GM18858 (cell line): Measurements from ENCODE around the gene ZNF80.
"Not testable (repeated sequence)": the region's sequence is repeated elsewhere in the genome, so short reads cannot be mapped to it uniquely, and the experiment has no call there.

Experiments used
- ATAC-seq: cut with Tn5 transposase; IDR thresholded peaks from one replicate; pipeline ENCODE4 v1.9.1; 2021; ENCODE audit not compliant: unreplicated experiment

ZNF80 gene

DNA sequence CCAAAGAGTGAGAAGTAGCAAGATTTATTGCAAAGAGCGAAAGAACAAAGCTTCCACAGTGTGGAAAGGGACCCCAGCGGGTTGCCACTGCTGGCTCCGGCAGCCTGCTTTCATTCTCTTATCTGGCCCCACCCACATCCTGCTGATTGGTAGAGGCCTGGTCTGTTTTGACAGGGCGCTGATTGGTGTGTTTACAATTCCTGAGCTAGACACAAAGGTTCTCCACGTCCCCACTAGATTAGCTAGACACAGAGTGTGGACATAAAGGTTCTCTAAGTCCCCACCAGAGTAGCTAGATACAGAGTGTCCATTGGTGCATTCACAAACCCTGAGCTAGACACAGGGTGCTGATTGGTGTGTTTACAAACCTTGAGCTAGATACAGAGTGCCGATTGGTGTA is at the start of gene ZNF80:
TSS of gene ZNF80 (minus strand) at position 101 of the 400 bp plus-strand sequence. CDS start 504 bp downstream, outside the sequence.
- not testable (repeated sequence) for ATAC-seq

DNA sequence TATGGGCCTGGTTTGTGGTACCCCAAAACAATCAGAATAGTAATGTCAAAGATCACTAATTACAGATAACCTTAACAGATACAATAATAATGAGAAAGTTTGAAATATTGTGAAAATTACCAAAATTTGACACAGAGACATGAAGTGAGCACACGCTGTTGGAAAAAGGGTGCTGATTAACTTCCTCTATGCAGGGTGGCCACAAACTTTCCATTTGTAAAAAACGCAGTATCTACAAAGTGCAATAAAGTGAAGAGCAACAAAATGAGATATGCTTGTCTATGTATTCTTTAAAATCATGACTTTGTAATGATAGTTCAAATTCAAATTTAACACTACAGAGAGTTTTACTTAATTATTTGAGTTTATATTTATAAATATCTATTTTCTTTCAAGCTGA is 48.9 kb upstream of the ZNF80 start:
- no peak for ATAC-seq

DNA sequence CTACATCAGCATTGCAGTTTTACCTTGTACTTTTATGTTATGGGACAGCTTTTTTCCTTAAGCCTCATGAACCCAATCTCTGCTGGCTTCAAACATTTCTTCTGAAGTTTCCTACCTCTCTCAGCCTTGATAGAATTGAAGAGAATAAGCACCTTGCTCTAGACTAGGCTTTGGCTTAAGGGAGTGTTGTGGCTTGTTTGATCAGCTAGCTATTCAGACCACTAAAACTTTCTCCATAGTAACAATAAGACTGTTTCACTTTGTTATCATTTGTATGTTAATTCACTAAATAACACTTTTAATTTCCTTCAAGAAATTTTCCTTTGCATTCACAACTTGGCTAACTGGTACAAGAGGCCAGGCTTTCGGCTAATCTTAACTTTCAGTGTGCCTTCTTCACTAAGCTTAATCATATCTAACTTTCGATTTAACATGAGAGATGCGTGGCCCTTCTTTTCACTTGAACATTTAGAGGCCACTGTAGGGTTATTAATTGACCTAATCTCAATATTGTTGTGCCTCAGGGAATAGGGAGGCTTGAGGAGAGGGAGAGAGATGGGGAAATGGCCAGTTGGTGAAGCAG is 48.4 kb upstream of the ZNF80 start:
- ATAC-seq, result no peak

DNA sequence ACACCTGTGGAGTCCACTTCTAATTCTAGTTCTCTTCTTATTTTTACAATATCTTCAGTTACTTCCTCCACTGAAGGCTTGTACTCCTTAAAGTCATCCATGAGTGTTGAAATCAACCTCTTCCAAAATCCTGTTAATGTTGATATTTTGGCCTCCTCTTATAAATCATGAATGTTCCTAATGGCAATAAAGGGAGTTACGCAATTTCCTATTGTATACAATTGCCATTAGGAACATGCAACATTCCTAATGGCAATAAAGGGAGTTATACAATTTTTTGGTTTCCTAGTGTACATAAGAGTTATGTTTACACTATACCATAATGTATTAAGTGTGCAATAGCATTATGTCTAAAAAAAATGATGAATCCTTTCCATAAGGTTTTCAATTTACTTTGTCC is 47.3 kb upstream of the ZNF80 start:
- ATAC-seq, result no peak

DNA sequence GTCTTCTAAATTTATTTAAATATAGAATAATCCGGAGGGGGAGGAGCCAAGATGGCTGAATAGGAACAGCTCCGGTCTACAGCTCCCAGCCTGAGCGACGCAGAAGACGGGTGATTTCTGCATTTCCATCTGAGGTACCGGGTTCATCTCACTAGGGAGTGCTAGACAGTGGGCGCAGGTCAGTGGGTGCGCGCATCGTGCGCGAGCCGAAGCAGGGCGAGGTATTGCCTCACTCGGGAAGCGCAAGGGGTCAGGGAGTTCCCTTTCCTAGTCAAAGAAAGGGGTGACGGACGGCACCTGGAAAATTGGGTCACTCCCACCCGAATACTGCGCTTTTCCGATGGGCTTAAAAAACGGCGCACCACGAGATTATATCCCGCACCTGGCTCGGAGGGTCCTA is 39.5 kb upstream of the ZNF80 start:
- ATAC-seq, result not testable (repeated sequence)

DNA sequence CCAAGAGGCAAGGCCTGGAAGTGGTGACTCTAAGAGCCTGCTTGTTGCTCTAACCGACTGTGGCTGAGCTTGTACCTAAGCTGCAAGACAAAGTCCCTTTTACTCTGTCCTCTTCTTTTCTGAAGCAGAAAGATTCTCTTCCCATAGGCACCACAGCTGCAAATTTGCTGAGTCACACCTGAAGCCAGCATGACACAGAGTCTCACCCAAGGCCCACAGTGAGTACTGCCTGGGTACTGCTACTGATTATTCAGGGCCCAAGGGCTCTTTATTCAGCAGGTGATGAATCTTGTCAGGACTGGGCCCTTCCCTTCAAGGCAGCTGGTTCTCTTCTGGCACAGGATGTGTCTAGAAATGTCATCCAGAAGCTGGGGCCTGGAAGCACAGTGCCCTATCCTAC is 37.6 kb upstream of the ZNF80 start:
- no peak for ATAC-seq

DNA sequence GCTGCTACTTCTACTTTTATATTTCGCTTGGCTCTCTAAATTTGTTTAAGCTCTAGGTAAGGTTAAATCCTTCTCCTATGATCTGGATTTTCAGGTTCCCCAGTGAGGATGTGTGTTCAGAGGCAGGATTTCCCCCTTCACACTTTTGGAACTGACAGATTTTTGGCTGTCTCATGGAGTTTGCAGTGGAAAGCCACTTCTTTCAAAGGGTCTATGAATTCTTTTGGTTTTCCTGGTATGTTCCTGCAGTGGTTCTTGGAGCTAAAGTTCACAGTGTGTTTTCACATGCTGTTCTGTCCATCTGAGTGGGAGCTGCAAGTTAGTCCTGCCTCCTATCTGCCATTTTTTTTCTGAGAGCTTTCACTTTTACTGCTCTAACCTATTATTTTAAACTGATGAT is 34.9 kb upstream of the ZNF80 start:
- no peak for ATAC-seq

DNA sequence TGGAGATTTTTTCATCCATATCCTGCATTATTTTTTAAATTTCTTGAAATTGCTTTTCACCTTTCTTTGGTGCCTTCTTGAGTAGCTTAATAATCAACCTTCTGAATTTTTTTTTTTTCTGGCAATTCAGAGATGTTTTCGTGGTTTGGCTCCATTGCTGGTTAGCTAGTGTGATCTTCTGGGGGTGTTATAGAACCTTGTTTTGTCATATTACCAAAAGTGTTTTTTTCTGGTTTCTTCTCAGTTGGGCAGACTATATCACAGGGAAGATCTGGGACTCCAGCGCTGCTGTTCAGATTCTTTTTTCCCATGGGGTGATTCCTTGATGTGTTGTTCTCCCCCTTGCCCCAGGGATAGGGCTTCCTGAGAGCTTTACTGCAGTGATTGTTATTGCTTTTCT is 32.6 kb upstream of the ZNF80 start:
- no peak for ATAC-seq

DNA sequence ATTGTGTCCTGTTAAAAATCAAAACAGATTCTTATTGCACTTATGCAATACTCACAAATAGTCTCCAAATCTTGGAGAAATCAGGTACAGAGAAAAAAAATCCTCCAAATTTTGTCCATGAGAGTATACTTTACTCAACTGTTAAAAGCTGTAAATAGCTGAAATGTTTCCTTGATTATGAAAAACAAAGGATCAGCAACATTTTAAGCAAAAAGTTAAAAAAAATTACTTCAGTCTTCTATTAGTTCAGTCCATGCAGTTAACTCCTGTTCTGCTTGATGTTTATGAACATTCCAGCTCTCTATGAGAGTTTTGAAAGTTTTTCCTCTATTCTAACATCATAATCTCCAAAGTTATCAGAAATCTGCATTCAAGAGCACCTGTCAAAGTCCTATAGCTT is 22.8 kb upstream of the ZNF80 start:
- ATAC-seq, result no peak

DNA sequence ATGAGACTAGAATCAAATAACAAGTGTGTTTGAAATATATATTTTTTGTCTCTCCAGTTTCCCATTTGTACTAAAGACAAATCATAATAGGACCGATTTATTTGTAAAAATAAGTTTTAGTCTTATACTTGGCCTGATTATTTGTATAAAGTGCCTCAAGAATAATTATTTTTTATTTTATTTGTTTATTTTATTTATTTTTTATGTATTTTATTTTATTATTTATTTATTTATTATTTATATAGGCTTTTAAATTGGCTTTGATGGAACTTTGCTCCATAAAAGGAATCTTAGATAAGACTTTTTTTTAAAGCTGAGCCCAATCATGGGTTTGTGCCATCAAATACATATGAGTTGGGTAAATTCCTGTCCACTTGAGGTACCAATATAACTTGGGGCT is 22.2 kb upstream of the ZNF80 start:
- ATAC-seq, result no peak

DNA sequence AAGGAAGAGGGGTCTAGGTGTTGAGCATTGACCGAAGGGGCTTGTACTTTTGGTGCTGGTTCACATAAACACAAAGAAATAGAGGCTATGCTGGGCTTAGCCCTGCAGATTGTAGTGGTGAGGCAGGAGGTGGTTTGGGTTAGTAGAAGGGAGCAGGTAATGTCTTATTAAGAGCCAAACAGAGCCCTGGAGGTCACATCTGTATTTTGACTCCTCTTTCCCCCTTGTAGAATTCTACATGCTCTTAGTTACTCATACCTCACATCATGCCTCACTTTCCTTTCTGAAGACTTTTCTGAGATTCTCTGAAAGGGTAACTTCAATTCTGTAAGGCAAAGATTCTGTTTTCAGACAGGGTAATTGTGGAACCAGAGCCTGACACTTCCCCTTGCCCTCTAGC is 16.1 kb upstream of the ZNF80 start:
- no peak for ATAC-seq

DNA sequence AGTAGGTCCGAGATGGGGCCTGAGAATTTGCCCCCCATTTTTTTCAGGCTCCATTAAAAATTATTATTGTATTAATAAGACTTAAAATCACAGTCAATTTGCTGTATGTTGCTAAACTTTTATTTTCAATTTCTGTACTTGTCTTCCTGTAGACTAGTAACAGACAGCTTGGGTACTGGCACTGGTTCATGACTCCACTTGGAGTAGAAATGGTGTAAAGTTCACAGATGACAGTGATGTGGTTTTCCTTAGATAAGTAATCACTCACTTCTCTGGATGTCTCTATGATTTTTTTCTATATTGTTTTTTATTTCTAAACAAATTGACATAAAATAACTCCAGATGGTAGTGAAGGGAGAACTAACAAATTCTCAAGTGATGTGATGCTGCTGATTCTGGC is 15.6 kb upstream of the ZNF80 start:
- no peak for ATAC-seq

DNA sequence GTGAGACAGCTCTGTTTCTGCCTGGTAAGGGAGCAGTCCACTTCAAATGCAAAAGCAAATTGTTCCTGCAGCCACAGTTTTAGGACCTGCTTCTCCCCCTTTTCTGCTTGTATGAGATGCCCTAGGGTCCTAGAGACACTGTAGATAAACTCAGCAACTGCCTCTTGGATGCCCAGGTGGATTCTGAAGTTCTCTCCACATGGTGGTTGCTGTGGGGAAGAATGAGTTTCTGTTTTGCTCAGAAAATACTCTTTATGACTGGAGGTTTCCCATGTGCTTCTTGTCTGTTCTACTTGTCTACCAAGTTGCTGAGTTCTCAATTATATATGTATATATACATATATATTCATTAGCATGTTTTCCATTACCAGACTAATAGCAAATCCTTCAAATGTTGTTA is 5.6 kb upstream of the ZNF80 start:
- ATAC-seq, result peak; percentile 96

DNA sequence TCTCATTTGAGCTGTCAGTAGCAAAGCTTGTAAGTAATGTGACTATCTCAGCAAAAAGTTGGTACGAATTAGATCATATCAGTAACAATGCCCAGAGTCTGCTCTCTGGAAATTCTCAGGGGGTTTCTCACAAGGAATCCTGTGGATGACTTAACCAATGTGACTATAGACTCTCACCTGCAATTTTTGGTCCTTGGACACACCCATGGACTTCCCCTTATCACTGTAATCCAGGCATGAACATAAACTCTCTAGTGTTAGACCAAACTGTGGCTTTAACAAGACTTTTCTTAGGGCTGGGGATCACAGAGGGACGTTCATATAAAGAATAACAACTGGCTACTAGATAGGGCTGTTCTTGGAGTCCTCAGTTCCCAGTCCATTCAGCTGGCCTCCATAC is 3.9 kb upstream of the ZNF80 start:
- no peak for ATAC-seq

DNA sequence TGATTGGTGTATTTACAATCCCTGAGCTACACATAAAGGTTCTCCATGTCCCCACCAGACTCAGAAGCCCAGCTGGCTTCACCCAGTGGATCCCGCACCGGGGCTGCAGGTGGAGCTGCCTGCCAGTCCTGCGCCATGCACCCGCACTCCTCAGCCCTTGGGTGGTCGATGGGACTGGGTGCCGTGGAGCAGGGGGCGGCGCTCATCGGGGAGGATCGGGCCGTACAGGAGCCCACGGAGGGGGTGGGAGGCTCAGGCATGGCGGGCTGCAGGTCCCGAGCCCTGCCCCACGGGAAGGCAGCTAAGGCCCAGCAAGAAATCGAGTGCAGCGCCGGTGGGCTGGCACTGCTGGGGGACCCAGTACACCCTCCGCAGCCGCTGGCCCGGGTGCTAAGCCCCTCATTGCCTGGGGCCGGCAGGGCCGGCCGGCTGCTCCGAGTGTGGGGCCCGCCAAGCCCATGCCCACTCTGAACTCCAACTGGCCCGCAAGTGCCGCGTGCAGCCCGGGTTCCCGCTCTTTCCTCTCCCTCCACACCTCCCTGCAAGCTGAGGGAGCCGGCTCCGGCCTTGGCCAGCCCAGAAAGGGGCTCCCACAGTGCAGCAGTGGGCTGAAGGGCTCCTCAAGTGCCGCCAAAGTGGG is 888 bp upstream of the ZNF80 start:
- ATAC-seq, result not testable (repeated sequence)

DNA sequence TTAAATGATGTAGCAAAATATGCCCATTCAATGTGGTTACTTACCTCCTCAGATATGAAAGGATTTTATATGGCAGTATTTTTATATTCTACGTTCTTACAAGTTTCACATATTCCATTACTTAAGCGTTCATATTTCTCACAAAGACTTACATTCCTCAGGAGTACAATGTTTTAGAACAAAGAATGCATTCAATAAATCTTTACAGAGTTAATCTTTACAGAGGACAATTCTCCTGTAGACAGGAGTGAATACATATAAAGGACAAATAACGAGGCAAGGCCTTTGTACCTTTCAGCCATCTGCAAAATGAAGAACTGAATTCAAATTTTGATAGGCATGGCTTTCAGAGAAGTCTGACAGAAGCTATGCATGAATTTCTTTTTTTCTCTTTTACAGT is 1.9 kb downstream of the ZNF80 start:
- ATAC-seq, result no peak

DNA sequence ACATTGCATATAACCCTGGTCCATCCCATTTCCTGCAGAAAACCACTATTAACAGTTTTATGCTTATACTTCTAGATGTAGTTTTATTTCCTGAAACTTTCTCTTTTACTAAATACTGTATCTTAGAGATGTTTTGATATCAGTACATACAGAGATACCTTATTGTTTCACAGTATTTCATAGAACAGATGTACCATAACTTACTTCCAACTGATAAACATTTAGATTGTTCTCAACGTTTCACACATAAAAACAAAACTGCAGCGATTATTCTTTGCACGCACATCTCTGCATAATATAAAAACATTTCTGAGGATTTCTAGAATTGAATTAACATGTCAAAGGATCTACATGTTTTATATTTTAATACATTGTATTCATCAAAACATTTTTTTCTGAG is 2.6 kb downstream of the ZNF80 start:
- ATAC-seq, result no peak

DNA sequence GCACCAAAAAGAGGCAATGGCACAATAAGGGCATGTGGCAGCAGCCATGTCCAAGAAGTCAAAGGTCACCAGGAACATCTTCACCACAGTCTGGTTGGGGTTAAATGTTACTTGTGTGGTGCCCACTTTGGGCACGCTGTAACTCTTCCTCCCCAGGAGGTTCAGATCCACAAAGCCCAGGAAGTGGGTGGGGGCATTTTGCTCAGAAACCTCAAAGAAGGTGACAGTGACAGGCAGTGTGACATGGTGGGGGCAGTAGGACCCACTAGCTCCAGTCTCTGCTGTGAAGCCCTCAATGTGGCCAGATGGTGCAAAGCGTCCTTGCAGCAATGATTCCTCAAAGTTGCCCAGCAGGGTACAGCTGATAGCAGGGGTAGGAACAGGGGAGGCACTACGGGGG is 5.8 kb downstream of the ZNF80 start:
- ATAC-seq, result no peak

DNA sequence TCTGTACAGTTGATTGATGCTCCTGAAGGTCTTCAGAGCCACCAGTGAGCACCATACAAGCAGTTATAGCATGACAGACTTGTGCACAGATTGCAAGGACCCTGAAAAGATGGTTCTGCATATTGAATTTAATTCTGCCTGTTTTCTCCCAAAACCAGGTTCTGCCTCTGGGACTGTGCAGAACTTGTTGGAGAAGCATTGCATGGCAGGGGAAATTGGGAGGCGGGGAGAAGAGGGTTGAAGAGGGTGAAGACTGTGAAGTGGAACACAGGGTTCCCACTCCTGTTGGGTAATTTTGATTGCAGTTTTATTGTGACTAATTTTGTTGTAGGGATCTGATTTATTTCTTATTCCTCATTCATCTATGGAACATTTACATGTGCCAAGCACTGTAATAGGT is 10.3 kb downstream of the ZNF80 start:
- ATAC-seq, result no peak

DNA sequence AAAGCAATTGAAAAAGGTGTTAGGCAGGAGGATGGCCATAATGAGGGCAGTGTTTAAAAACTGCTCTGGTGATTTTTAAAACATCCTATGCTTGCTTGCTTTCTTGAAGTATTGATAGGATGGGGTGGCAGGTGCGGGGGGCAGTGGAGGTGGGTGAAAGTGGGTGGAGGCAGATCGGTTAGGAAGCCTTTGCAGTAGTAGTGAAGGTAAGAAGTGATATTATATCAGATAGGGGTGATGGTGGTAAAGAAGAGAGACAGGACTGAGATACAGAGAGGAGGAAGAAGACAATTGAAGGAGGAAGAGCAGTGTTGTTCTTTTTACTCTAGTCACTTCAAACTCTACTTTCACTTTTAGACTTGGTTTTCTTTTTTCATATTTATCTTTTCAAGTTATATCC is 11.1 kb downstream of the ZNF80 start:
- ATAC-seq, result no peak

DNA sequence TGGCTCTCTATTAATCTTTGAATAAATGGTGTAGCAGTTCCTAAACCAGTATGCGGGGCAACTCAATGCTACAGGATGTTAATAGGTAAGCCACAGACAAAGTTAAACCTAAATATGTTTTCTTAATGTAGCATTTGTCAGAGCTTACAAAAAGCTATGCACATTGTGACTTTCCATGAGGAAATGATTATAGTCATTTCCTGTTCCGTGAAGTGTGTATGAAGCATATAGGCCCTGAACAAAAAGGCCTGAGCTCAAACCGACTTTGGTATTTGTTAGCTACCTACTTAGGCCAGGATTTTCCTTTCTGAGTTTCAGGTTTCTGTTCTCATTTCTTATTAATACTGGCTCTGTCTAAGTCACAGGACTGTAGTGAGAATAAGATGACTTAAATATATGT is 14.2 kb downstream of the ZNF80 start:
- ATAC-seq, result peak; percentile 85

DNA sequence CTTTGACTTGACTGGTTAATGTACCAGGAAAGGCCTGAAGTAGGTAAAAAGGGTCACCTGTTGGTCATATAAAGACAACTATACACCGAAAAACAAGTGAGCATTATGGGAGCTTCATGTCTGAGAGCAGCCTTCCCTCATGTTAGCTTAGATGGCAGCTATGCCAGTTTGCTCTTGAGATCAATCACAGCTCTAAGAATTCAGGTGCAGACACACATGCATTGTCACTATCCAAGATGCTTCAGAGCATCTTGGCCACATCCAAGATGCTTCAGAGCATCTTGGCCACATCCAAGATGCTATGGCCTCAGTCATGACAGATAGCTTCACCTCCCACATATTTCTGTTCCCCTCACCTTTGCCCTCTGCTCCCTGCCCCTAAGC is 15.5 kb downstream of the ZNF80 start:
- ATAC-seq, result no peak

DNA sequence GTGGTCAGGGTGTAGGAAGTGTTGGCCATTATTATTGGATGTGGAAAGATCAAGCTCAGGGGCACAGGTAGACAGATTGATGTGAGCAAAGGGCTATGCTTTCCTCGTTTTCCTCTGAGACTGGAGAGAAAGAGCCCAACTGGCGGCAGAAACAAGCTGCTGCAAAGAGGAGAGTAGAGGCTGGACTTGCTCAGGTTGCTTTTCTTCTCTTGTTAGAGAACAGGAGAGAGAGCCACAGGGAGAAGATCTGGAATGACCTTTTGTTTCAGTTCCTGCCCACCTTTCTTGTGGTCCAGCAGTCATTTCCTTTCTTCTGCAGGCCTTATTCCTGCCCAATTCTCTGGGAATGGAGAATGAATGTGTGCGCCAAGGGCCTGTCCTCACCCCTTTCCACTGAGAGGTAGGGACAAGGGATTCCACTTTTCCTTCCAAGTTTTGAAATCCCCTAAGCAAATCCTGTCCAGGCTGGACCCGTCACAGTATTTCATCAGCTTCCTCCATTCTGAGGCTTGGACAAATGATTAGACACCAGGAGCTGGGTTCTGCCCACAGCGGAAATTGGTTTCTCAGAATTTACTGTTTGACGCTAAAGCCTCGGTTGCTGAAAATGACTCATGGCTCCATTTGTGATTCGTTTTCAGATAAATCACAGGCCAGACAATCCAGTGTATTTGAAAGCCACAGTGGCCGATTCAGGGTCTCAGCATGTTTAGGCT is 16.1 kb downstream of the ZNF80 start:
- ATAC-seq, result no peak
